A549 treated with RU486 at 1 μM for 4 hours (cell line): Measurements from ENCODE around the gene RNLS. TPM values are rescaled to one million over a fixed set of nuclear protein-coding genes. Genes with fewer than 3 reads are reported as not detected.

Experiments
- total RNA-seq: library from RNA; stranded (reverse); fragments of 200-300 nt; extraction: Qiagen RNA extraction; gene quantifications from 5 replicates; pipeline ENCODE4 v1.2.3, GENCODE V29; 2022; ENCODE audit warnings: low read depth

The RNLS gene
- 7.0 to 9.2 TPM (median 8.0 TPM) in 5 replicates for total RNA-seq

GRCh38 chr10:88582806-88583583, at the start of gene RNLS:
Gene RNLS, minus strand, starts transcription at chr10:88583318.

GRCh38 chr10:88586462-88586861, 3.3 kb upstream of the RNLS start, which contains the start of gene LIPJ:
Gene LIPJ, plus strand, starts transcription at chr10:88586762. Its CDS starts 3,926 bp downstream, at chr10:88590688.

Other genes with a start within 250 kb of the RNLS start
- gene LIPJ, start 3.4 kb upstream of the RNLS start, total RNA-seq: not detected in 5 replicates
- not detected in 5 replicates for gene LIPF, start 81.1 kb upstream of the RNLS start, total RNA-seq
- gene LIPK, start 122.9 kb upstream of the RNLS start, total RNA-seq: not detected in 5 replicates
- not detected in 5 replicates for gene LIPN, start 176.7 kb upstream of the RNLS start, total RNA-seq
- gene LIPM, start 219.4 kb upstream of the RNLS start, total RNA-seq: not detected in 5 replicates